GM23248 (cell line): Measurements from ENCODE around the gene ARHGDIA.

Source experiments
- EZH2 ChIP-seq: fragments of 200-600 bp; sonication (generic); IDR thresholded peaks from 2 replicates; pipeline ENCODE4 v1.6.1; 2018; ENCODE audit warnings: antibody characterized with exemption, mild to moderate bottlenecking; ENCODE audit not compliant: insufficient read depth, poor library complexity, severe bottlenecking
- EZH2phosphoT487 ChIP-seq: fragments of 200-600 bp; sonication (generic); IDR thresholded peaks from 2 replicates; pipeline ENCODE4 v1.6.1; 2018; ENCODE audit warnings: antibody characterized with exemption, moderate library complexity, mild to moderate bottlenecking, low read depth; ENCODE audit not compliant: insufficient read depth

DNA sequence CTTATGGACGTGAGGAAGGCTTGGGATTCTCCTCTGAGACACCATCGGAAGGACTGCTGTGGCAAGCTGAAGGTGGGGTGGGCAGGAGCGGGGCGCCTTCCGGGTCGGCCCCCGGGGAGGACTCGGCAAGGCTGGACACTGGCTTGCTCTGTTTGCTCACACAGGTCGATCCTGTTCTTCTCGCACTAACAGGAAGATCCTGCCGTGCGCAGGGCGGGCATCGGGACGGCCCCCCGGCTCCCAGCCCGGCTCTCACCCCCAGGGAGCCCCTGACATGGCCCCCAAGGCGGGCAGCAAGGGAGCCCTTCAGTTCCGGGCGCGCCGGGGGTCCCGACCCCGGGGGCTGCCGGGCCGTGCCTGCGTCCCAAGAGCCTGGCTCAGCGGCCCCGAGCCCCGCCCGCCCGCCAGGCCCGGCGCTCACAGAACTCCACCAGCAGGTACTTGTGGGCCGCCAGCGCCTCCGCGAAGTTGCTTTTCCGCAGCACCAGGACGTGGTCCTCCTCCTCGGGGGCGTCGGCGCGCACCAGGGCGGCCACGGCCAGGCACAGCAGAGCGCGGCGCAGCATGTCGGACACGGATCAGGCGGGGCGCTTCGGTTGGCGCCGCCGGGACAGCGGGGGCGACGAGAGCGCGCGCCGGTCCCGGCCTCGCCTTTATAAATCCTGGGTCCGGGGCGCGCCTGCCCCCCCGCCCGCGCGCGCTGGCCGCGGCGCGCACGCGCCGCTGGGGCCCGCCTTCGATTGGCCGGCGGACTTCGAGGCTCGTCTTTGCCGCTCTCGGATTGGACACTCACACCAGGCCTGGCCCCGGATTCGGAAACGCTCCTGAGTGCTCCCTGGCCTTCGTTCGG is 11.0 kb downstream of the ARHGDIA start, which contains the start of gene P4HB:
- TF ChIP-seq EZH2 = no peak
- no peak for TF ChIP-seq EZH2phosphoT487
